Stimulated activated CD8-positive, alpha-beta memory T cell treated with anti-CD3 and anti-CD28 coated beads, Interleukin-12 subunit alpha, Interleukin-12 subunit beta, amount 100 ng/mL, for 24 hours (primary cell): Measurements from ENCODE around the gene CNKSR3.

ENCODE experiments used
- DNase-seq: peaks from one replicate; pipeline ENCODE4 v3.0.0-alpha.2; 2020; ENCODE audit errors: extremely low read depth

CNKSR3 gene

DNA sequence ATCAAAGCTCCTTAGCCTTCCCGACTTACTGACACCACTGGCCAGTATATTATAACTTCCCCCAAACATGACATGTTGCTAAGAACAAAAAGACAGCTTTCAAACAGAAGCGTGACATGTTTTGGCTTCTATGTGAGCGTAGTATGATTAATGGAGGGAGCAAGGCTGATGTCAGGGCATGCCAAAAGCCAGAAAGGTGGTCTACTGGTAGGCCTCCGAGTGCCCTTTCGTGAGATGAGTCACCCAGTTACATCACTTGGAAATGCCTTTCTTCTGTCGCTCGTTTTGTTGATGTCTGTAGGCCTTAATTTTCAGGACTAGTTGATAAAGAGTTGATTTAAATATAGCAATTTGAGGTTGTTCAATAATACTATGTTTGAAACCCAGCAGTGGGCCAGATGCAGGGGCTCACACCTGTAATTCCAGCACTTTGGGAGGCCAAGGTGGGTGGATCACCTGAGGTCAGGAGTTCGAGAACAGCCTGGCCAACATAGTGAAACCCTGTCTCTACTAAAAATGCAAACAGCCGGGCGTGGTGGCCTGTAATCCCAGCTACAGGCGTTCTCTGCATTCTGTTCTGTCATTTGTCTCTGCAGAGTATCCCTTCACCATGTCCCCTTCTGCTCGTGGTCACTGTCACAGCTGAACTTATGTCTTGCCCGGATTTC is 53.3 kb downstream of the CNKSR3 start:
- no peak for DNase-seq

DNA sequence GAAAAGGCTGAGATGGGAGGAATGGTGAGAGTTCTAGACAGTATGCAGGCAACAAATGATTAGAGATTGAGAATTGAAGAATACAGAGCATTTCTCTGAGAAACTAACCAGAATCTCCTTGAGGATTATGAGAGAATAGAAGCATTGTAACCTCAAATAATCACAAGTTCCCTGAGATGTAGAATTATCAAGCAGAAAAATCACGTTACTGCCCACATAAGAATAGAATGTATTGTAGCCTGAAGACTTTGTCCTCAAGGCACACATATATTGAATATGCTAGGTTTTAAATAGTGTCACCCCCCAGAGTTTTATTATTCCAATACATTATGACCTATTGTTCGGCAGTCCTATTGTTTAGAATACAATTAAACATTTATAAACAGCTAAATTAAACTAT is 57.2 kb downstream of the CNKSR3 start:
- DNase-seq: no peak

DNA sequence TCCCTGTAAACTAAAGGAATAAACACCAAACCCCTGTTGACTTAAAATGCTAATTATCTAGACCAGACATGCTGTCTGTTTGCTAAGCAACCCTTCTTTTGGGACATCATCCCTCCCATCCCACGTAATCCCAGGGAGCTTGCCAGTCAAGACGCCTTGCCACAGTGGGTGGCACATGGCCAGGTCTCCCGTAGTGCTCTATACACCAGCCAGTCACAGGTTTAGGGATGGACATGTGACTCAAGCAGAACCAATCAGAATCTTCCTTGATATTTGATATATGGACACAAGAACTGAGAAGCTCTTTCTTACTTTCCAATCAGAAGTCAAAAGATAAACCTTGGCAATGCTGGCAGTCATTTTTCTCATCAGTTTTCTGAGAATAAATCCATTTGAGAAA is 60.0 kb downstream of the CNKSR3 start:
- no peak for DNase-seq

DNA sequence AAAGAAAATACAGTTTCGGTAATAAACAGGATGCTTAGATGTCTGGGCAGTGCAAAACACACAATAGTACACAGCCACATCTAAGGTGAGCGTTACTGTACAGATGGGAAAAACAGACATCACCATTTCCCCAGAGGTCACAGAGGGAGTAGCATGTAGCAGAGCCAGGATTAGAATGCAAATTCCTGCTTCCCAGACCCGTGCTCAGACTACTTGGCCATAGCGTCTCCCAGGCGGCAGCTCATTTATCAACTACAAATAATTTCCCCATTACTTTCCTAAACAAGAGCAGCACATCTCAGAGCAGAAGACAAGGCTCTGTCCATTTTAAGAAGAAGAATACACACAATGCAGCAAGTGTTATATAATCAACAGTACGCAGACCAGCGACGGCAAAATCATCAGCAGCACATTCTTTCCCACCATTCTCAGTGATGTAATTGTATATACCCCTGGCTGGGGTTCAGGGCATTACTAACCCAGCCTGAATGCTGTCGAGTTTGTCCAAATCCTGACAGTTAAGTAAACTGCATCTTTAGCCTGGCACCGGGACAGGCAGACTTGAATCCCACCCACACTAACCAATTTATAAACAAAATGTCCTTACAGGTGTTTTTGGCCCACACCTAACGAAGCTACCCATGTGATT is 61.9 kb downstream of the CNKSR3 start:
- no peak for DNase-seq

DNA sequence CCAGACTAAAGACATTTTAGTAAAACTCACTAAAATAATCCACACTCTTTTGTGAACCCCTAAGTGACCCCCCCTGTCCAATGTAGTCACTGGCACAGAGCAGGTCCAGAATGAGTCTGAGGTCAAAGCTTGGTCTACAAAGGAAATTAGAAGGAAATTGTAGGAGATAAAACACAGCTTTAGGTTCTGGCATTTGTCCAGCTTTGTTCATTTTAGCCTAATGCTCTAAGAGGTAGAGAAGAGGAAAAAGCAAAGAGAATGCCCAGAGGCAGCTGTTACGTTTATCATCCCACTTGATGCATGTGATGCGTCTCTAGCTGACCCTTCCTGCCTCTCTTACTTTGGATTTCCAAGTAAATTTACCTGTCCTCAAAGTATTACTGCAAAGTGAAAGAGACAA is 62.5 kb downstream of the CNKSR3 start:
- DNase-seq: no peak

DNA sequence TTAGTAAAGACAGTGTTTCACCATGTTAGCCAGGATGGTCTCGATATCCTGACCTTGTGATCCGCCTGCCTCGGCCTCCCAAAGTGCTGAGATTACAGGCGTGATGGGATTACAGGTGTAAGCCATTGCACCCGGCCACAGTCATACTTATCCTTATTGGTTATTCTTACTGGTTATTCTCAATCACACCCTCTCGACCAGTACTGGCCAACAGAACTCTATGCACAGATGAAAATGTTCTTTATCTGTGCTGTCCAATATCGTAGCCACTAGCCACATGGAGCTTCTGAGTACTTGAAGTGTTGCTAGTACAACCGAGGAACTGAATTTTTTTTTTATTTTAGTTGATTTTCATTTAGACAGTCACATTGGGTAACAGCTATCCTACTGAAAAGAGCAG is 63.5 kb downstream of the CNKSR3 start:
- no peak for DNase-seq

DNA sequence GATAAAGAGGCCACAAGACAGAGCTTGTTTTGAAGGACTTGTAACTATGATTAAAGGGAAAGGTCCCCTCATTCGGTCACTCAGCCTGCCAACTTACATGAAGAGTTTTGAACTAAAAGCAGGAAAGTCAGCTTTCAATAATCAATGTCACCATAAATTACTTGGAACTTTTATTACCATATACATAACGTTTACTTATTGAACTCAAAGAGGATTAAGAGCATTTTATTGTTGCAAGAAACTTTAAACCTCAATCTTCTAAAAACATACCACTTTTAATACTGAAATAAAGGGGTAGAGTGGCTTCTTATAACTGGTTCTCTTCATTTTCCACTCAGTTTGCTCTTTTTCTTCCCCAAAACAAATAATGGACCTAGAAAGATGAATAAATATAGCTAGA is 65.1 kb downstream of the CNKSR3 start:
- DNase-seq: no peak

DNA sequence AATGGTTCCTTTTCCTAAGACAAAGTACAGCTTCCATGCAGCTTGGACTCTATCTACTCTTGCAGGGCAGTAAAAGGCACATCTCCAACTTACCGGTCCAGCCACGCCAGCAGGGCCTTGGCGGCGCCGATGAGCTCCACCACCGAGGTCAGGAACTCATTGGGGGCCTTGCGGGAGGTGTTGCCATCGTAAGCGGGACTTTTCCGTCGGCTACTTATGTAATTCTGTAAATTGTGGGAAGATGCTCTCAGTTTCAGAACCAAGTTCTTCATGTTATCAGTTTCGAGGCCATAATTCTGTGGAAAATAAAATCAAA is 68.5 kb downstream of the CNKSR3 start:
- no peak for DNase-seq

DNA sequence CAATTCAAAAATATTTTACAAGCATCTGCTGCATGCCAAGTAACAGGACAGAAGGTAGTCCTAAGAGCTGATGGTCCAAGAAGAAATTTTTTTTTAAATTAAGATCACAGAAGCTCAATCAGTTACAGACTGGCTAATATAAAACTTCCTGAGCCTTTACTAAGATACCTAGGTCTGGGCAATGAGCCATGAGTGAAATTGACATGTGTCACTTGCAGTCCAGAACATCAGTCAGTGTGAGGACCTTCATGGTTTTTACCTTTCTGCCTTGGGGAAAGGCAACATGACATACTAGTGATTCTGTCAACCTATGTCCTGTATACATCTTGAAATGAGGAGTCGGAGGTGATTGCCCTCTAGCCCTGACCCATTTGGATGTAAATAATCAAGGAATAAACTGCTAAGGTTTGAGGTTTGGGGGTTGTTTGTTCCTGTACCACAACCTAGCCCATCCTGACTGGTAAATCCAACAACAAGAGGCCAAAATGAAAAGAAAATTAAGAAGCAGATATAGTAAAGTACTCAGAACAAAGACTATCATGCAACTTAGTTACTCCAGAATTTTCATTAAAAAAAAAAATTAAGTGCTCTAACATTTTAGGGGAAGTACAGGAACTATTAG is 70.0 kb downstream of the CNKSR3 start:
- no peak for DNase-seq

DNA sequence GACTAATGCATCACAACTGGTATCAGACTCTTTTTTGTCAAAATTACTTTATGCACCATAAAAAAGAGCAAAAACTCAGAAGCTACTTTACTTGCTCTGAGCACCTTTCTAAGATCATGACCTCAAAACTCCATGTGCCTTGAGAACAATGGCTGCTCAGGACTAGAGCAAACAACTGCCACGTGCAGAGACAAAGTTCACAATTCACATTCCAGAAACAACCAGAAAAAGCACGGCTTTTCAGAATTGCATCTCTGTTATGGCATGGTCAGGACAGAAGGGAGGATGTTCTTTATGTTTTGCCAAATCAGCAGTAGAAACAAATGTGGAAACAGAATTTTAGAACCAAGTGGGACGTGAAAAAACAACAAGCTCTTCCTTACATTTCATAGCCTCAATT is 70.5 kb downstream of the CNKSR3 start:
- no peak for DNase-seq

DNA sequence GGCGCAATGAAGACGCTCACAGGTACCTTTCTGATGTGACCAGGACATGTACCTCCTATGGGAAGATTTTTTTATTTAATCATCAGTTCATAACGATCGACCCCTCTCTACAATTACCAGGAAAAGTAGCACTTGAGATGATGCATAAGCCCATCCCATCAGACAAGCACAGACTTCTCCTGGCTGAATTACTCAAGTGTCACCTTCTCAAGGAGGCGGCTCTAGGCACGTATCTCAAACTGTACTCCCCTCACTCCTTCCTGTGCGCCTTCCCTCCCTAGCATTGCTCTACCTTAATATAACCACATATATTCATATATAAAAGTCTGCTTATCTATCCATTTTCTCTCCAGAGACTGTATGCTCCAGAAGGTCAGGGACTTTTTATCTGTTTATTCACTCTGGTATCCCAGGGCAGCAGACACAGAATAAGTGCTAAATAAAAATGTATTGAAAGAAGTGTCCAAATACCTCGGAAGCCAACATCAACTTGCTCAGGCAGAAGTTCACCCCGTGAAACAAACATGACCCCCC is 71.5 kb downstream of the CNKSR3 start:
- DNase-seq: no peak

DNA sequence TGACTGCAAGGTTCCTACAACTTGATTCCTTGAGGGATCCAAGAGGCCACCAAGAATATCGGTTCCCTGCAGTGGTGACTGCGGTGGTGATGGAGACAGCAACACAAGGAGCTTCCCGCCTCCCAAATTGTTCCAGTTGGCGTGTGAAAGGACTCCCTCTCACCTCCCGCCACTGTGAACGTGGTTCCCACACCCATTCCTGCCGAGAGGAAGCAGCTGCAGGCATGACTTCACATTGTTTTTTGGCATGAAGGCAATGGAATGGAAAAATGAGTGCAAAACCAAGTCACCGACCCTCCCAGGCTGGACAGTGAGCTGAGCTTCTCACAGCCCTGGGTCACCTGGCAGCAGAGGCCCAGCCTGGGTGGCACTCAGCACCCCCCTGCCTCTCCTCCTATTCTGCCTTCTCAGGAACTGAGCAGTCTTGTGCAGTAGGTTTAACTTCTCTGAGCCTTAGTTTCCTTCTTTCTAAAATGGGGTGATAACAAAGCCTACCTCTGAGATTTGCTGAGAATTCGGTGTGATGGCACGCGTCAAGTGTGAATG is 75.0 kb downstream of the CNKSR3 start:
- no peak for DNase-seq

DNA sequence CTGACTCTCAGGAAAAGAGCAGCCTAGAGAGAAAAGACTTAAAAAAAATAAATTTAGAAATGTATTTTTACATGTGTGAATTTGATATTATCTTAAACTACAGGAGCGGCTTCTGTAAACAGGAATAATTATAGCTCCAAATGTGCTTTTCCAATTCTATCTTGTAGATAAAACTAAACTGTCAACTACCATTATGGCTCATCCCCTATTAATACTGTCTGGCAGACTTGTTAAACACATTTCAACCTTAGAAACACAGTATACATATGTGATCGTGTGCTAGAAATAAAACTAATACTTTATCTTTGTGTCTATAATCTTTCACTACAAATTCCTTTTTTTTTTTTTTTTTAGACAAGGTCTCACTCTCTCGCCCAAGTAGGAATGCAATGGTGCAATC is 75.8 kb downstream of the CNKSR3 start:
- no peak for DNase-seq

DNA sequence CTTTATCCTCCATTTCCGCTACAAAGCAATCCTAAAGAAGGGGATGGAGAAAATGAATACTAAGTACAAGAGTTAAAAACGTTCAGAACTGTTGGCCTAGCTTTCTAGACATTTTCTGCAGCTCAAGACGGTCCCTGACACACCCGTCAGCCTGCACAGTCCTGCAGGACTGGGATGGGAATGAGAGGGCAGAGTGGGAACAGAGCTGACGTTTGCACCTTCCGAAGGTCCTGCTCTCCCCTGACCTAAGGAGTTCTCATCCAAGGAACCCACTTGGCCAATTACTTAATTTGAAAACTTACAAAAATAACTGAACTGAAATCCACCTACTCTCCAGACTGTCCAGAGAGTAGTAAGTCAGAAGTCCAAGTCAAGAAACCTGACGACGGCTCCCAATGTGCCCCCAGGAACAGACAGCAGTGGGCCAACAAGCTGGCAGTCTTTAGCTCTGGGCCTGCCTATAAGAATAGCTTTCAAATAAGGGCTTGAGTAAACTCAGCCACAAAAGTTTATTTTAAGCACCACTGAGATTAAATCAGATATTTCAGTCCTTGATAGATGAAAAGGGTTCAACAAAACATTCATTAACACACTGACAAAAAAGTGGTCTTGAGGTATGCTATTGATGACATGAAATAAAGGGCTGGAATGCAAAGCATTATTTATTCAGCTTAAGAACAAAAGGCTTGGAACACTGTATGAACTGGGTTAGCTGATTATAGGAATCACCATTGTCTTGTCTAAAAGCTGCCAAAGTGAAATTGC is 76.8 kb downstream of the CNKSR3 start:
- DNase-seq: no peak

DNA sequence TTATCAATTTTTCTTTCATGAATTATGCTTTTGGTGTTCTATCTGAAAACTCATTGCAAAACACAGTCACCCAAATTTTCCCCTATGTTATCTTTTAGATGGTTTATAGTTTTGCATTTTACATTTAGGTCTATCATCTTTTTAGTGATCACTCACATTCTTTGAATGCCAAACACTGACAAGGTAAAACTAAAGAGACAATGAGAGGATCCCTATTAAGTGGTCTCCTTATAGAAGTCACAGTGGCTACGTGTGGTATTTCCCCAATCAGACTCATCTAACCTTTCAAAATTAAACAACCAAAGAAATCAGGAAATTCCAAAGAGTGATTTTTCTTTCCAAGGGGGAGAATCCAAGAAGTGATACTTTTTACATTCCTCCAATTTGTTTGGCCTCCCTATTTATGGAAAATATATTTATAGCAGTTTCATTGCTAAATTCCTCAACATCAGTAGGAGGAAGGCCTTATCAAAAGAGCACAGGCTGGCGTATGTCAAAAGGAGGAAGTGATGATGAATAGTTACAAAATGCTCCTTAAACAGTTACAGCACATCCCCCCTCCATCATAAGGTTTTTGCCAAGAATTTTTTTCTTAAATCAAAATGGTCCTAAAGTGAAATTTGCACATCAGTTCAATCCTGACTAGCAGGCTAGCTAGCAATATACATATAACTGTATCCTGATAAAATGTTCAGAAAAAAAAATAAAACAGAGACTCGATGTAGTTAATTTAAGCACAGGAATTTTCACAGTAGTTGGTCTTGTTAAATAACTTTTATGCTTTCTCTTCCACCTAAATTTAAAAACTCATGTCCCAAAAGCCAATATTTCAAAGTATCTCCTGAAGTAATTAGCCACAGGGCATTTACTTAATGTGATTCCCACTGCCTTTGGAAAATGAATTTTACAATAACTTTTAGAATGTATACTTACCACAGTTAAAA is 77.7 kb downstream of the CNKSR3 start:
- no peak for DNase-seq

DNA sequence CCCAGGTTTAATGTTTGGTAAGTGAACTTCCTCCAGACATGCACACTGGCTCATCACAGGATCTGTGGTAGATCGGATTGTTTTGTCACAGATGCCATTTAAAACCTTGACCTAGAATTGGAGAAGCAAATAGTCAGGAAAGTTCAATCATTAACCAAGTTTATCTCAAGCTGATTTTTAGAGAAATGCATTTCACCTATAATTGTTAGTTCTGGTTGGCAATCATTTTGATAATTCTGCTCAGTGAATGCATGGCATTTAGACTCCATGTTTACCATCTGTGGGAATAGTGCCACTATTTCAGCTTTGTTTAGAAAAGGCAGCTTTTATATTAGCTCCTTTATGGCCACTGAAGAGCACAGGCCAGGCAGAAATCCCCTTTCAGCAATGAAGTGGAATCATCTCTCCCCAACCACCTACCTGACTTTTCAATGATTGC is 80.0 kb downstream of the CNKSR3 start:
- no peak for DNase-seq

DNA sequence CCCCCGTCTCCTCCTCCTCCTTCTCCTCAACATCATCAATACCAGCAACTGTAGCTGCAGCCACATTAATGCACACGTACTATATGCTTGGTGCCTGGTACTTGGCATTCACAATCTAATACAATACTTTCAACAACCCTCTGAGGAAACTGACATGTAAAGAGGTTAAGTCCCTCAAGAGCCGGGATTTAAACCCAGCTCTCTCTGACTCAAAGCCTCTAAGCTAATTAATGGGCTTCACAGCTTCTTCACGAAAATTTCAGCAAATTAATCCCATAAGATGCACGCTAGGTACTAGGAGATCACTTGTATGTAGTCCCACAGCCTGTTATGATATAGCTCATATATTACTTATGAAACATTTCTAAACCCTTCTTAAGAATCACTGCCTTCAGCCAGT is 80.8 kb downstream of the CNKSR3 start:
- DNase-seq: no peak

DNA sequence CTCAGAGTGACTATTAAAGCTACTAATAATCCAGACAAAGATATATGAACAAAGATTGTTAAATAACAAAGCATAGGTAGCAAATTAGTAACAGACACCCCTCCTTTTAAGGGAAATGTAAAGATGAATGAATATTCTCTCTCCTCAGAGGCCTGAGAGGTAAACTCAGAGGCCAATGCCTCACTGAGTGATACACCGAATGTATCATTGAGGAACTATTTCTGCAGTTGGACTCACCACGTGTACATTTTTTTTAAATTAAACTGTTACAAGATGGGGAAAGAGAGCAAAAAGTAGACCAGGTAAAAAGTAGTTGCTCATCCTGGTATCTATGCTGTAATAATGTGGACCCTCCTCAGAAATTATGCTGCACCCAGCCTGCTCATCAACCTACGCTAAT is 81.6 kb downstream of the CNKSR3 start:
- DNase-seq: no peak

DNA sequence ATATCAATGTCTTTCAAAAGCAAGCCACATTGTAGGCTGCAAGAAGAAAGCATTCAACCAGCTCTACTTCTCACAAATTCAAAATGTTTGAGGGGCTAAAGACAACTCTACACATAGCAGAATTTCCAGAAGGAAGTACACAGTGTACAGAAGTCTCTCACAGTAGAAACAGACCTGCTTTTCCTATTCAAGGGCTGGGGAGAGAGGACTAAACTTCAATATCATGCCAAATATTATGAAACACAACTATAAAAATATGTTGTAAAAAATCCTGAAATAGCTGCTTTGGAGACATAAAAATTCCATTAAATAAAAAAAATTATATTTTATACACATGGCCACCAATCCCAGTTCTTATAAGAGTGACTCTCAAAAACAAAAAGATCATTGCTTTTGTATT is 83.0 kb downstream of the CNKSR3 start:
- no peak for DNase-seq

DNA sequence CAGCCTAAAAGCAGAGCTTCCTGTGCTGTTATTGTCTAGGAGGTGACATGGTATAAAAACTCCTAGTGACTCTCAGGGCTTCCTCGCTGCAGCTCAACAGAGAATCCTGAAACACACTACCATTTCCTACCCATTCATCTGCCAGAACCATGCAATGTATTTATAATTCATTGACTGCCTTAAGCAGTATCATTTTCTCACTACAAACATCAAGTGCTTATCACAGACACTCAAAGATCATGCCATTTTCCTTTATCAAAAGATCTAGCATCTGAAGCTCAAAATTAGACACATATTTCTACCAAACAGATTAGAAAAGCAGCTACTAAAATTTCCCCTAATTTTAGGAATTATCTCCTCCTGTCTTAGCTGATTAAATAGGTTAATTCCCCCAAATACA is 83.5 kb downstream of the CNKSR3 start:
- DNase-seq: no peak

DNA sequence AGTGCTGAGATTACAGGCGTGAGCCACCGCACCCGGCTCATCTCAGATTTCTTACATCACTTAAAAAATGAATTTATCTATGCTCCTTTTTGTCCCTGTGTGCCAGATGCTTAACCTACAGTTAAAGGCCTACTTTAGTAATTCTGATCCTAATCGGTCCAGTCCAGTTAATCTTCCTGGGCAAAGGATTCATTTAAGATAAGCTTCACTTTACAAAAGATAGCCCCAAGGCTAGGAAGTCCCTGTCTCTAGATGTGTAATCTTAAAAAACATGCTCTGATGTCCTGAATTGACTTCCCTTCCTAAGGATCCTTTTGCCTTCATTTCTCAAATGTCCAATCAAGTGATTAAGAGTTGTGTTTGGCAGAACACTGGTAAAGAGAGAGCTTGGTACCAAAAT is 85.5 kb downstream of the CNKSR3 start:
- no peak for DNase-seq
